Effector memory CD4-positive, alpha-beta T cell (primary cell): Measurements from ENCODE around the gene OPCML.

Experiments
- DNase-seq, 3 donors: peaks; one replicate each; pipeline ENCODE4 v3.0.0-alpha.2; 2020
- H3K27ac ChIP-seq: 2 replicates; pipeline ENCODE4 v1.7.0; 2013; ENCODE audit warnings: mild to moderate bottlenecking, low read length, moderate library complexity; ENCODE audit not compliant: insufficient read depth, poor library complexity, severe bottlenecking
- H3K27me3 ChIP-seq: replicated peaks from 2 replicates; pipeline ENCODE4 v1.7.0; 2013; ENCODE audit warnings: mild to moderate bottlenecking, low read length; ENCODE audit not compliant: insufficient read depth, control insufficient read depth, poor library complexity, severe bottlenecking
- H3K36me3 ChIP-seq: 2 replicates; pipeline ENCODE4 v1.7.0; 2013; ENCODE audit warnings: mild to moderate bottlenecking, low read length, moderate library complexity; ENCODE audit not compliant: control insufficient read depth, insufficient read depth
- H3K4me1 ChIP-seq: 2 replicates; pipeline ENCODE4 v1.7.0; 2013; ENCODE audit warnings: low read length, mild to moderate bottlenecking; ENCODE audit not compliant: control insufficient read depth, insufficient read depth, poor library complexity, severe bottlenecking
- H3K4me3 ChIP-seq: 2 replicates; pipeline ENCODE4 v1.7.0; 2013; ENCODE audit warnings: low read length, low read depth, mild to moderate bottlenecking; ENCODE audit not compliant: insufficient read depth, poor library complexity, severe bottlenecking
- H3K9me3 ChIP-seq: 2 replicates; pipeline ENCODE4 v1.7.0; 2013; ENCODE audit warnings: mild to moderate bottlenecking, low read length, moderate library complexity; ENCODE audit not compliant: control insufficient read depth

Gene OPCML

GRCh38 chr11:133559833-133560471, 27.7 kb upstream of the OPCML start:
- Histone ChIP-seq H3K9me3 (no peaks in the 10 kb centered on the region), H3K27me3 (no peaks in the 10 kb centered on the region), H3K27ac (no peak overlapping the region), H3K4me3 (no peak overlapping the region), H3K36me3 (no peaks in the 10 kb centered on the region), H3K4me1 (no peaks in the 10 kb centered on the region)
- DNase-seq: no peak

- Histone ChIP-seq H3K27ac (no peak overlapping the region), H3K9me3 (no peaks in the 10 kb centered on the region), H3K4me3 (no peak overlapping the region), H3K36me3 (no peaks in the 10 kb centered on the region), H3K27me3 (no peaks in the 10 kb centered on the region), H3K4me1 (no peaks in the 10 kb centered on the region)
- DNase-seq: no peak
These were observed 27.1 kb upstream of the OPCML start for GRCh38 chr11:133559382-133559781.

GRCh38 chr11:133555034-133555433, 22.7 kb upstream of the OPCML start:
- Histone ChIP-seq H3K4me1 (no peaks in the 10 kb centered on the region), H3K36me3 (no peaks in the 10 kb centered on the region), H3K27ac (no peak overlapping the region), H3K27me3 (no peaks in the 10 kb centered on the region), H3K4me3 (no peak overlapping the region), H3K9me3 (no peaks in the 10 kb centered on the region)
- DNase-seq: no peak

GRCh38 chr11:133553885-133554740, 21.8 kb upstream of the OPCML start:
- H3K4me3 ChIP-seq: no peak overlapping the region
- no peaks in the 10 kb centered on the region for H3K9me3 ChIP-seq
- no peaks in the 10 kb centered on the region for H3K27me3 ChIP-seq
- H3K4me1 ChIP-seq: no peaks in the 10 kb centered on the region
- no peaks in the 10 kb centered on the region for H3K36me3 ChIP-seq
- H3K27ac ChIP-seq: no peak overlapping the region
- no peak for DNase-seq

- Histone ChIP-seq H3K4me1 (no peaks in the 10 kb centered on the region), H3K9me3 (no peaks in the 10 kb centered on the region), H3K36me3 (no peaks in the 10 kb centered on the region), H3K4me3 (no peak overlapping the region), H3K27me3 (no peaks in the 10 kb centered on the region), H3K27ac (no peak overlapping the region)
- DNase-seq: no peak
These were observed 20.6 kb upstream of the OPCML start for GRCh38 chr11:133552938-133553337.

GRCh38 chr11:133551064-133551463, 18.8 kb upstream of the OPCML start:
- H3K27me3 ChIP-seq: no peaks in the 10 kb centered on the region
- no peaks in the 10 kb centered on the region for H3K36me3 ChIP-seq
- no peak for DNase-seq
- H3K4me3 ChIP-seq: no peak overlapping the region
- no peaks in the 10 kb centered on the region for H3K4me1 ChIP-seq
- H3K27ac ChIP-seq: no peak overlapping the region
- H3K9me3 ChIP-seq: no peaks in the 10 kb centered on the region

GRCh38 chr11:133549826-133550225, 17.5 kb upstream of the OPCML start:
- Histone ChIP-seq H3K9me3 (no peaks in the 10 kb centered on the region), H3K4me1 (no peaks in the 10 kb centered on the region), H3K27ac (no peak overlapping the region), H3K4me3 (no peak overlapping the region), H3K27me3 (no peaks in the 10 kb centered on the region), H3K36me3 (no peaks in the 10 kb centered on the region)
- no peak for DNase-seq

GRCh38 chr11:133548641-133549040, 16.3 kb upstream of the OPCML start:
- no peaks in the 10 kb centered on the region for H3K4me1 ChIP-seq
- no peaks in the 10 kb centered on the region for H3K9me3 ChIP-seq
- no peaks in the 10 kb centered on the region for H3K36me3 ChIP-seq
- H3K27ac ChIP-seq: no peak overlapping the region
- no peak for DNase-seq
- no peak overlapping the region for H3K4me3 ChIP-seq
- H3K27me3 ChIP-seq: no peaks in the 10 kb centered on the region

GRCh38 chr11:133547808-133548494, 15.7 kb upstream of the OPCML start:
- no peaks in the 10 kb centered on the region for H3K27me3 ChIP-seq
- no peak for DNase-seq
- H3K9me3 ChIP-seq: no peaks in the 10 kb centered on the region
- H3K4me3 ChIP-seq: no peak overlapping the region
- H3K4me1 ChIP-seq: no peaks in the 10 kb centered on the region
- H3K27ac ChIP-seq: no peak overlapping the region
- no peaks in the 10 kb centered on the region for H3K36me3 ChIP-seq
